Measurements from ENCODE around the gene NLRC5. TPM values are rescaled to one million over a fixed set of nuclear protein-coding genes. Genes with fewer than 3 reads are reported as not detected.
"Not testable (repeated sequence)": the region's sequence is repeated elsewhere in the genome, so short reads cannot be mapped to it uniquely, and the experiment has no call there.

NLRC5 gene
- total RNA-seq, 6 donors from 2014 or later, result 29.2 to 361 (median 52.7) TPM

DNA sequence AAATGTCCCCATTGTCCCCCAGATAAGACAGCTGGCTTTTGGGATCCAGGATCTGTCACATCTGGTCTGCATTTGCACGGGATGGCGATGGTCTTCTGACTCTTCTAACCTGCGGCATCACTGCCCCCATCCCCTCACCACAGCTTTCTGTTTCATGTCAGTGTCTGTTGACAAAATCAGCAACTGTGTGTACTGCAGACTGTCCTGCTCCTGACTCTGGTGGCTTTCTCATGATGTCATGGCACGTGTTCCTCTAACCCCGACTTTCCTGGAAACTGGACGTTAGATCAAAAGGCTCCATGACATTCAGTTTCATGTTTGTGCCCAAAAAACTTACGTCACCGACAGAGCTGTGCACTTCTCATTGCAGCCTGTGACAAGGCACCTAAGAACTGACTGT is 73.0 kb downstream of the NLRC5 start:
- peaks cover 0 to 38% (median 28%) of the 10 kb centered on the region in 4 donors for H3K36me3 ChIP-seq
- H3K4me3 ChIP-seq, result no peak overlapping the region
- H3K9me3 ChIP-seq, result no peaks in the 10 kb centered on the region
- WGBS, 2 donors, result 68 to 83% methylated on average over 8 of the region's 8 CpGs
- TF ChIP-seq, protein P1, sequence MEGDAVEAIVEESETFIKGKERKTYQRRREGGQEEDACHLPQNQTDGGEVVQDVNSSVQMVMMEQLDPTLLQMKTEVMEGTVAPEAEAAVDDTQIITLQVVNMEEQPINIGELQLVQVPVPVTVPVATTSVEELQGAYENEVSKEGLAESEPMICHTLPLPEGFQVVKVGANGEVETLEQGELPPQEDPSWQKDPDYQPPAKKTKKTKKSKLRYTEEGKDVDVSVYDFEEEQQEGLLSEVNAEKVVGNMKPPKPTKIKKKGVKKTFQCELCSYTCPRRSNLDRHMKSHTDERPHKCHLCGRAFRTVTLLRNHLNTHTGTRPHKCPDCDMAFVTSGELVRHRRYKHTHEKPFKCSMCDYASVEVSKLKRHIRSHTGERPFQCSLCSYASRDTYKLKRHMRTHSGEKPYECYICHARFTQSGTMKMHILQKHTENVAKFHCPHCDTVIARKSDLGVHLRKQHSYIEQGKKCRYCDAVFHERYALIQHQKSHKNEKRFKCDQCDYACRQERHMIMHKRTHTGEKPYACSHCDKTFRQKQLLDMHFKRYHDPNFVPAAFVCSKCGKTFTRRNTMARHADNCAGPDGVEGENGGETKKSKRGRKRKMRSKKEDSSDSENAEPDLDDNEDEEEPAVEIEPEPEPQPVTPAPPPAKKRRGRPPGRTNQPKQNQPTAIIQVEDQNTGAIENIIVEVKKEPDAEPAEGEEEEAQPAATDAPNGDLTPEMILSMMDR (IDR thresholded peaks at IDR 0.05), result no peak
- TF ChIP-seq POLR2A (IDR thresholded peaks at IDR 0.05) (peak in 1 of 4 donors; percentile 28), POLR2AphosphoS5 (IDR thresholded peaks at IDR 0.05) (peak; percentile 26 to 34), EP300 (IDR thresholded peaks at IDR 0.05) (peak in 1 of 4 donors; percentile 67)
- peak overlapping the region; percentile 71 to 88 (median 80) for H3K27ac ChIP-seq
- peaks cover 14 to 20% (median 15%) of the 10 kb centered on the region in 4 donors for H3K4me1 ChIP-seq
- H3K27me3 ChIP-seq, result no peaks in the 10 kb centered on the region
- ATAC-seq (ENCODE audit: low FRiP score in 2 of 2) (no peak), DNase-seq (peak in 1 of 2 donors; percentile 42)

DNA sequence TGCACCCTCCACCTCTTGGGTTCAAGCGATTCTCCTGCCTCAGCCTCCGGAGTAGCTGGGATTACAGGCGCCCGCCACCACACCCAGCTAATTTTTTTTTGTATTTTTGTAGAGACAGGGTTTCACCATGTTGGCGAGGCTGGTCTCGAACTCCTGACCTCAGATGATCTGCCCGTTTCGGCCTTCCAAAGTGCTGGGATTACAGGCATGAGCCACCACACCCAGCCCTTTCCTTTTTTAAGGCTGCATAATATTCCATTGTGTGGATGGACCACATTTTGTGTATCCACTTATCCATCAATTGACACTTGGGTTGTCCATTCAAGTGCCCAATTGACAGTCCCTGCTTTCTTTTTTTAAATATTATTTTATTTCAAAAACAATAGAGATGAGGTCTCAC is 73.8 kb downstream of the NLRC5 start:
- Histone ChIP-seq H3K4me1 (peaks cover 14 to 20% (median 15%) of the 10 kb centered on the region in 4 donors), H3K36me3 (peaks cover 0 to 38% (median 23%) of the 10 kb centered on the region in 4 donors)
- H3K27me3 ChIP-seq; H3K4me3 ChIP-seq; H3K9me3 ChIP-seq; H3K27ac ChIP-seq; DNase-seq; ATAC-seq (ENCODE audit: low FRiP score in 2 of 2): not testable (repeated sequence)
- 92% methylated on average over 8 of the region's 8 CpGs for WGBS, 2 donors

DNA sequence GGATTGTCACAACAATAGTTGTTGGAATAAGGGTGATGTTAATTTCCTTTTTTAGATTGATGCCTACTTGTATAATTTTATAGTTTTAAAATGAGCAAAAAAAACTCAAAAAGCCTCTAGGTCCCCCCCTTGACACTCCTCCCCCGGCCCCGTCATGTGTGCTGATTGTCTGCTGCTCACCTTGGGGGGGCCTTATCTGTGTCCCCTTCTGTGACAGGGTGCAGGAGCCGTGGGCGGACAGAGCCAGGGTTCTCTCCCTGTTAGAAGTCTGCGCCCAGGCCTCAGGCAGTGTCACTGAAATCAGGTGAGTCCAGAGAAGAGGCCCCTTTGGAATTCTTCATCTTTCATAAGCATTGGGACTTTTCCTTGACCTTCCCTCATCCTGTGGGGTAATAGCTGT is 75.6 kb downstream of the NLRC5 start:
- TF ChIP-seq EP300 (IDR thresholded peaks at IDR 0.05), result no peak
- TF ChIP-seq POLR2A (IDR thresholded peaks at IDR 0.05), result no peak
- TF ChIP-seq, protein P1 (IDR thresholded peaks at IDR 0.05), result no peak
- no peak for TF ChIP-seq POLR2AphosphoS5 (IDR thresholded peaks at IDR 0.05)
- Histone ChIP-seq H3K9me3 (no peaks in the 10 kb centered on the region), H3K36me3 (peaks cover 0 to 31% (median 10%) of the 10 kb centered on the region in 4 donors), H3K27me3 (no peaks in the 10 kb centered on the region), H3K4me1 (peaks cover 14 to 24% (median 15%) of the 10 kb centered on the region in 4 donors), H3K4me3 (no peak overlapping the region), H3K27ac (no peak overlapping the region)
- ATAC-seq (ENCODE audit: low FRiP score in 2 of 2) (no peak), DNase-seq (no peak)
- 91 to 99% methylated on average over 3 to 5 of the region's 5 CpGs for WGBS, 2 donors

DNA sequence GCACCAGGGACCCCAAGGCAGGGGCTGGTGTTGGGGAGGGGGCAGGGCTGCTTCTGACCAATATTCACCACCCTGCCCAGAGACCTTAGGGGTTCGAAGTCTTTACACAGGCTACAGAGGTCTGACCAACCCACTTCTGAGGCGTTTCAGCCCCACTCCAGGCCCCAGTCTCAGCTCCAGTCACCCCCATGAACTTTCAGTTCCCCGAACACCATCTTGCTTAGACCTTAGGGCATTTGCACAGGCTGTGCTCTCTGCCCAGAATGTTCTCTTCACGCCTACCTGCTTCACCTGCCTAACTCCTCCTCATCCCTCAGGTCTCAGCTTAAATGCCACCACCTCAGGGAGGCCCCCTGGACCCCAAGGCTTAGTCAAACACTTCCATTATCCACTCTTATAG is 77.3 kb downstream of the NLRC5 start:
- Histone ChIP-seq H3K4me1 (peaks cover under 1 to 10% (median 2%) of the 10 kb centered on the region in 4 donors), H3K4me3 (no peak overlapping the region), H3K9me3 (no peaks in the 10 kb centered on the region), H3K36me3 (peaks cover 0 to 25% (median 10%) of the 10 kb centered on the region in 4 donors), H3K27me3 (no peaks in the 10 kb centered on the region), H3K27ac (no peak overlapping the region)
- ATAC-seq (ENCODE audit: low FRiP score in 2 of 2) (peak in 1 of 2 donors; percentile 23), DNase-seq (no peak)
- TF ChIP-seq POLR2AphosphoS5 (IDR thresholded peaks at IDR 0.05), result no peak
- WGBS, 2 donors, result 83 to 88% methylated on average over 3 to 4 of the region's 4 CpGs

DNA sequence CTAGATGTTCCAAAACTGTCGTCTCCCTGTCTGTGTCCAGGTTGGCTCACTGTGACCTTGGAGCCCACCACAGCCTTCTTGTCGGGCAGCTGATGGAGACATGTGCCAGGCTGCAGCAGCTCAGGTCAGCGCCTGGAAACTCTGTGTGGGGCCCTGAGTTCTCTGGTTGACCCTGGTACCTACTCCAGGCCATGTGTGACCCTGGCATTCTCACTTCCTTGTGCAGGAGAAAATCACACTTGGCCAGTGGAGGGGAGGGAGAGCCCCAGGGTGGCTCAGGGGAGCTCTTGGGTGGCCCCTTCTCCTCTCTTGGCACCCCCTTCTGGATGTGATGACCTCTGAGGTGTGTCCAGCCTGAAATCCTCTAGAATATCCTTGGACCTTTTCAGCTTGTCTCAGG is 78.0 kb downstream of the NLRC5 start:
- 95 to 100% methylated on average over 1 to 3 of the region's 3 CpGs for WGBS, 2 donors
- Histone ChIP-seq H3K4me3 (no peak overlapping the region), H3K27me3 (no peaks in the 10 kb centered on the region), H3K36me3 (peaks cover 0 to 32% (median 10%) of the 10 kb centered on the region in 4 donors), H3K27ac (no peak overlapping the region), H3K4me1 (peaks cover 0 to 3% (median 0%) of the 10 kb centered on the region in 4 donors), H3K9me3 (no peaks in the 10 kb centered on the region)
- ATAC-seq (ENCODE audit: low FRiP score in 2 of 2) (no peak), DNase-seq (no peak)
- TF ChIP-seq EP300 (IDR thresholded peaks at IDR 0.05), result no peak
- TF ChIP-seq, protein P1 (IDR thresholded peaks at IDR 0.05), result no peak
- TF ChIP-seq POLR2AphosphoS5 (IDR thresholded peaks at IDR 0.05), result no peak
- no peak for TF ChIP-seq POLR2A (IDR thresholded peaks at IDR 0.05)

DNA sequence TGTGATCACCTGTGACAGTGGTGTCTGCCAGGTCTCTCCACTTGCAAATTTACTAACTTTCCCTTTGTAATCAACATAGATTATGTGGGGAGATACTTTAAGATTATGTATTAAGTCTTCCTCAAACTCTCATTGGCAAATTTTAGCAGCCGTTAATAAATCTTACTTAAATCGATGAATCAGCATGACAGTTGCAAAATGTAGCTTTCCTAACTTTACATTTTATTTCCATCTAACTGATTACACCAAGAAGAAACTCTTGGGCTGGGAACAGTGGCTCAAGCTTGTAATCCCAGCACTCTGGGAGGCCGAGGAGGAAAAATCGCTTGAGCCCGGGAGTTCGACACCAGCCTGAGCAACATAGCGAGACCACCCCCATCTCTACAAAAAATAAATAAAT is 79.7 kb downstream of the NLRC5 start:
- H3K4me1 ChIP-seq, result peaks cover 0 to 3% (median 0%) of the 10 kb centered on the region in 4 donors
- TF ChIP-seq, protein P1 (IDR thresholded peaks at IDR 0.05), result no peak
- no peak for TF ChIP-seq EP300 (IDR thresholded peaks at IDR 0.05)
- no peak for TF ChIP-seq POLR2A (IDR thresholded peaks at IDR 0.05)
- no peak for TF ChIP-seq POLR2AphosphoS5 (IDR thresholded peaks at IDR 0.05)
- no peak overlapping the region for H3K27ac ChIP-seq
- no peaks in the 10 kb centered on the region for H3K9me3 ChIP-seq
- H3K4me3 ChIP-seq, result no peak overlapping the region
- ATAC-seq (ENCODE audit: low FRiP score in 2 of 2) (no peak), DNase-seq (no peak)
- H3K27me3 ChIP-seq, result no peaks in the 10 kb centered on the region
- 84 to 87% methylated on average over 7 of the region's 7 CpGs for WGBS, 2 donors
- H3K36me3 ChIP-seq, result peaks cover 0 to 34% (median 10%) of the 10 kb centered on the region in 4 donors
